Midbrain (tissue), 1 donor: ENCODE measurements around the gene MAP6.

Experiments used
- DNase-seq: peaks from one replicate; lab custom pipeline; 2025; lab: John Stamatoyannopoulos, UW

MAP6 gene

GRCh38 chr11:75553182-75553581 is 115.7 kb downstream of the MAP6 start:
- no peak for DNase-seq

DNA sequence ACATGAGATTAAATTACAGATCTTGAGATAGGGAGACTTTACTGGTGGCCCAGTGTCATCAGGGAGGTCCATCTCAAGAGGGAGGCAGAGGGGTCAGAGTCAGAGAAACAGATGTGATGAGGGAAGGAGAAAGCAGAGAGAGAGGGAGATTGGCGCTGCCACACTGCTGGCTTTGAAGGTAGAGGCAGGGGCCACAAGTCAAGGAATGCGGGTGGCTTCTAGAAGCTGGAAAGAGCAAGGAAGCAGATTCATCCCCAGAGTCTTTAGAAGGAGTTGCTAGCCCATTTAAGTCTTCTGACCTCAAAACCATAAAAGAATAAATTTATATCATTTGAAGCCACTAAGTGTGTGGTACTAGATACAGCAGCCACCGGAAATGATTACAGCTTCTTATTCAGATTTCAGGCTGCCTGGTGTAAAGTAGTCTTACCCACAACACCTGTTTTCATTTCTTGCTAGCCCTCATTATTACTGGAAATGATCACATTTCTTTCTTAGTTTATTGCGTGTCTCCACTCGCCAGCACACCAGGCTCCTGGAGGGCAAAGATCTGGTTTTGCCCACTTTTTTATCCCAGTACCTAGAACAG is 119.4 kb downstream of the MAP6 start:
- DNase-seq, result no peak

DNA sequence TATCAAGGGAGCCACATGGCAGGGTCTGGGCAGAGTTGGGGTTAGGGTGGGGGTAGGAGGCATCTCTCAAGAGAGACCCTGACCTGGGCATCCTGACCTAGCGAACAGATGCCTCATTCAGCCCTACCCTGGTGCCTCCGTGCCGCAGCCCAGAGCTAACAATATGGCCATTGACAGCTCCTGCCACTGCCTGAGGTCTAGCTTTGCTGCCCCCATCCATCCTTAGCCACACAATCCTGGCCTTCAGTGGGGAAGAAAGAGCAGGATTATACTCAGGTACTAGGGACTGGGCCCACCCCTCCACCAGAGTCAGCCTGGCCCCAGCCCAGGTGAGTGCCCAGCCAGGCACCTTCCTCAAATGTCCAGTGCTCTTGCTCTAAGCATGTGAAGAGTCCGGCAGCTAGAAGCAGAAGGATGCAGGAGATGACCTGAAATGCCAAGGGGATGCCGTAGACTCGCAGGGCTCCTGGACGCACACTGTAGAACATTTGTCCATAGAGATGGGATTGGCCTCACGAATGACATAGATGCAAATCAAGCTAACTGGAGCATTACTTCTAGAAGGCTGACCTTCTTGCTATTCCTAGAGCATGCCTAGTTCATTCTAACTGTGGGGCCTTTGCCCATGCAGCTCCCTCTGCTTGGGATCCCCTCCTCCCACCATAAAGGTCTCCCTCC is 120.1 kb downstream of the MAP6 start:
- no peak for DNase-seq

DNA sequence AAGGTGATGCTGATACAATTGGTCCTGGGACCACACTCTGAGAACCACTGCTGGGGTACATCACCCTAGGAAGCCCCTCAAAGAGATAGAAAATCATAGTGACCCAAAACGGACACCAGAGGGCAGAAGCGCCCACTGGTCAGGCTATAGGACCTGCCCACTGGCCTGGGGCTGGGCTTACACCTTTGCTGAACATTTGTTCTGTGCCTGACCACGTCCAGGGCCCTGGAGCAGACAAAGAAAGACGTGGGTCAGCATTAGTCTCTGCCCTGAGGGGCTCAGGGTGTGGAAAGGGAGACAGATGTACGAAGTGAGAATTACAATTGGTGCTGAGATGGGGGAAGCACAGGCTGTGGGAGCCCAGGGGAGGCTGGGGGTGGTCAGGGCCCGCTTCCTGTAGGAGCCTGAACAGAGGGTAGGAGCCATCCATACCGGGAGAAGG is 121.2 kb downstream of the MAP6 start:
- peak; percentile 60 for DNase-seq

DNA sequence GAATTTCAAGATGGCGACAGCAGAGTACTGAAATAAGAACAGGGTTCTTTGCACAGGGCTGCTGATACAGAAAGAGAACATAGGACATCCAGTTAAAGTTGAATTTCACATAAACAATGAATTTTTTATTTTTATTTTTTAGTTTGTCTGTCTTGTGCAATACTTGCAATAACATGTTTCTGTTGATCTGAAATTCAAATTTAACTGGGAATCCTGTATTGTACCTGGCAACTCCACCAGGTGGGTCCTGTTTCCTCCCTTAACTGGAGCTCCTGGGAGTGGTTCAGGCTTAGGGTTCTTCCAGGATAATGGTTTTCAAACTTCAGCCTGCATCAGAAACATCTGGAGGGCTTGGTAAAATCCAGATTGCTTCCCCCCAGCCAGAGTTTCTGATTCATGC is 121.7 kb downstream of the MAP6 start:
- DNase-seq, result no peak

DNA sequence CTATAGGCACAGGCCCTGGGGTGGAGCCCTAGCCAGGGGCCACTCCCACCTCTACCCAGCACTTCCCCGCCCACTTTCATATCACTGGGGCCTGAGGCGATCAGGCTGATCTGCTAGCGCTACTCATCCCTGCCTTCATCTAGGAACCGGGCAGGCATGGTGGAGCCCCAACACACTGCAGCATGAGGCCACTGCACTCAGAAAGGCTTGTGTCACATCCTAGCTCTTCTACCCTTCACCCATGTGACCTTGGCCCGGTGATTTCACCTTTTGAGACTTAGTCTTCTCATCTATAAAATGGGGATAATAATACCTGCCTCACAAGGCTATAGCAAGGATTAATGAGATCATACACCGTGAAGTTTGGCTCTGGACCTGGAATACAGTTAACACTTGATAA is 125.0 kb downstream of the MAP6 start:
- no peak for DNase-seq

DNA sequence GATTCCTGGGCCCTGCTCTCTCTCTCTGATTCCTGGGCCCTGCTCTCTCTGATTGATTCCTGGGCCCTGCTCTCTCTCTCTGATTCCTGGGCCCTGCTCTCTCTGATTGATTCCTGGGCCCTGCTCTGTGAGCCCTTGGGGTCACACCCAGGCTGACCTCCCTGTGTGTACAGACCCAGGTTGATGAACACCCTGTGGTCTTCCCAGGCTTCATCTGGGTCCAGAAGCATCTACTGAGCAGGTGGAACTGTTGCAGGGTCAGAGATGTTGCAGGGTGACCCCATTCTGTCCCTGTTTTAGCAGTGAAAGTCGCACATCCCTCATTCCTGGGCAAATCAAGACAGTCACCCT is 126.8 kb downstream of the MAP6 start:
- DNase-seq, result no peak

- DNase-seq, result no peak
These were observed 127.4 kb downstream of the MAP6 start for GRCh38 chr11:75541193-75542087.

DNA sequence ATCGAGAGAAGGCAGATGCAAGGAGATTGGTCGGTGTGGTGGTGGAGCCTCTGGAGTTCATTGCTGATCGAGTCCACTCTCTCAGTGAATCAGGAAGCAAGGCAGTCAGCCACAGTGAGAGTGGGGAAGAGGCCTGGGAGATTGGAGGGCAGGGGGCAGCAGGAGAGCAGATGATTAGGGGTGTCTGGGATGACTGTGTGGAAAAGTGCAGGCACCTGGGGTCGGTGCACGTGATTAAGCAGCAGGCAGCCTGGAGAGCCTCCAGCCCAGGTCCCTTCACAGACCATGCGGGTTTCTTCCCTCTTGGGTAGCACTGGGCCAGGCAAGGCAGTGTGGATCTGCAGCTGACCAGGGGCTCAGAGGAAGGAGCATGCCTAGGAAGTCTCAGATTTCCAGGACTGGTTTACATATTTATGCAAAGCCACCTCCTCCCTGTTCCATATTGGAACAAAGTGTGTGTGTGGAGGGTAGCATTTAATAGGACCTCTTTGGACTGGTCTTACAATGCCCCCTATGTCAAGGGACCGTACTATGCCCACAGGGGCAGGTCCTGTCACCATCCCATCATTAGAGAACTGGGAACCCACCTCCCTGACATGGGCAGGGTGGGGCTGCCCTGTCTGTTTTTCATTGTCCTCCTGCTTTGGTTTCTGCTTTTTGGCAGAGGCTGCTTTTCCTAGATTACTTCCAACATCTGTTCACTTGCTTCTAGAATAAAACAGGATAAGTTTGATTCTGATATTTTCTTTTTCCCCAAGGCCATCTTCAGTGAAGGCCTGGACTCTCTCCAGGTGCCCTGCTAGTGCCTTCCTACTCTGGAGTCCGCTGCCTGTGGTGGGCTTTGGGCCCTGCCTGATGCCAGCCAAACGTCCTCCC is 129.1 kb downstream of the MAP6 start:
- no peak for DNase-seq

DNA sequence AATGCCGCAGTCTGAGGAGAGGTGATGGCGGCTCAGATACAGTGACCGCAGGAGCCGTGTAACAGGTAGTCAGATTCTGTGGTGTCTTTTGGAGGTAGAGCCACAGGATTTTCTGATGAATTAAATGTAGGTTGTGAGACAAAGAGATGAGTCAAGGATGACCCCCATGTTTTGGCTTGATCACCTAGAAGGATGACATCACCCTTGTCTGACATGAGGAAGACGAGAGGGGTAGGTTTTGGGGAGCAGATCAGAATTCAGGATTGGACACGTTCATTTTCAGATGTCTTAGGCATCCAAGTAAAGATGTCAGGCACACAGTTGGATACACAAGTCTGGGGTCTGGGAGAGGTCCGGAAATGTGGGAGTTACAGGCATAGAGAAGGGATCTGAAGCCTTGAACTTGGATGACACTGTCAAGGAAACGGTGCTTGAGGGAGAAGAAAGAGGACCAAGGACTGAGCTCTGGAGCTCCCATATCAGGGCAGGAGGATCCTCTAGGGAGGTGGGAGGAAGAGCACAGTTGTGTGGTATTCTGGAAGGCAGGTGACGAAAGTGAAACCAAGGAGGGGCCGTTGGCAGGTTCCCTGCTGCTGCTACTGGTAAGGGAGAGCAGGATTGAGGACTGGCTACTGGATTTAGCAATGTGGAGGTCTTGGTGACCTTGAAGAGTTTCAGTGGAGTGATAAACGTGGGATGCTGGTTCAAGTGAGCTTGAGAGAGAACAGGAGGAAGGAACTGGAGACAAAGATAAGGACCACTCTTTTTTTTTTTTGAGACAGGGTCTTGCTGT is 130.5 kb downstream of the MAP6 start:
- no peak for DNase-seq

DNA sequence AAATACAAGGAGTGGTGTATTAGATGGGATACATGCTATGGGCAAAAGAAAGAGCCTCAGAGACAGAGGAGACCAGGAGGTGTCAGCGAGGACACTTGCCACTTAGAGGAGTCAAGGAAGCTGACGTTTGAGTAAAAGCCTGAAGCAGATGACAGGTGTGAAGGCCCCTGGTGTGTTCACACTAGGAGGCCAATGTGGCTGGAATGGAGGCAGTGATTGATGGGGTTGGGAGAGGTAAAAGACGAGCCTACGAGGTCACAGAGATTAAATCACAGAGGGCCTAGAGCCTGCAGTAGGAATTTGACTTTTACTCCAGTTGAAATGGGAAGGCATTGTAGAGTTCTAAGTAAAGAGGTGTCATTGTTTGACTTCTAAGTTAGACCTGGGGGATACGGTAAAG is 131.1 kb downstream of the MAP6 start:
- DNase-seq, result no peak
